GM21576 (cell line): ENCODE results near the gene NDUFAF2.
"Not testable (repeated sequence)": the region's sequence is repeated elsewhere in the genome, so short reads cannot be mapped to it uniquely, and the experiment has no call there.

Source experiments
- ATAC-seq: cut with Tn5 transposase; IDR thresholded peaks from one replicate; pipeline ENCODE4 v1.9.1; 2021; ENCODE audit warnings: mild to moderate bottlenecking, moderate library complexity; ENCODE audit not compliant: unreplicated experiment

The NDUFAF2 gene, protein sequence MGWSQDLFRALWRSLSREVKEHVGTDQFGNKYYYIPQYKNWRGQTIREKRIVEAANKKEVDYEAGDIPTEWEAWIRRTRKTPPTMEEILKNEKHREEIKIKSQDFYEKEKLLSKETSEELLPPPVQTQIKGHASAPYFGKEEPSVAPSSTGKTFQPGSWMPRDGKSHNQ

DNA sequence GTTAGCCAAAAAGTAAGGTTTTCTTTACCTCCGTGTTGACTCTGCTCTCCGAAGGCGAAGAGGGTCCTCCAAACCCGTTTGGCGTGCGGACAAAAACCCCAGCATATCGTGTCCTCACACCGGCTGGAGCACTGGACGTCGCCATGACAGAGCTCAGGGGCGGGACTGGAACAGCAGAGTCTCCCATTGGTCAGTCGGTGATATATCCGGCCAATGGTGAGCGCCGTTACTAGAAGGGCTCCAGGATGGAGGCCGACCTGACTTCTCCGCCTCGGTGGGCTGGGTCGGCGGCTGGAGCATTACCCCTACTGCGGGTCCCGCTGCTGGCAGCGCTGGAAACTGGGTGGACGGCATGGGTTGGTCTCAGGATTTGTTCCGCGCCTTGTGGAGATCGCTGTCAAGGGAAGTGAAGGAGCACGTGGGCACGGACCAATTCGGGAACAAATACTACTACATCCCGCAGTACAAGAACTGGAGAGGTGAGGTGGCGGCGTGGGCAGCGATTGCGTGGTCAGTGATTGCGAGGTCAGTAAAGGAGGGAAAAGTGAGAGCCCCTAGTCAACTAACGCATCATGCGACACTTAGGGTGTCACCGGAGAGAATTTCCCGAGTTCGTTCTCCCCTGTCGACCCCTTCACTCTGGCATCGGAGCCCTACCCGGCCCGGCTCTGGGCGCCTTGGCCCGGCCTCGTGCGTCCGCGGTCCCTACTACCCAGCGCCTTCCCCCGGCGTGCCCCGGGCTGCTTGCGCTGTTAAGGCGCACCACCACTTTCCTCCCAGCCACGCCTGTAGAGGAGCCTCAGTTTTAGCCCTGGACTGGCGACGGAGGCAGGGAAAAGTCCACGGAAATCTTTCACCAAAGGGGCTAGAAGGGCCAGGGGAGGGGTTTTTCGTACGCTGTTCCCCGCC, at the start of gene NDUFAF2, which contains the start of gene ERCC8:
Gene NDUFAF2, plus strand, starts transcription at position 302 of the 909 bp plus-strand sequence. Its CDS starts 51 bp downstream, at position 353.
Gene ERCC8, minus strand, starts transcription at position 167 of the 909 bp plus-strand sequence. Its CDS starts 62 bp downstream, at position 105.
- ATAC-seq, result peak; percentile 99

DNA sequence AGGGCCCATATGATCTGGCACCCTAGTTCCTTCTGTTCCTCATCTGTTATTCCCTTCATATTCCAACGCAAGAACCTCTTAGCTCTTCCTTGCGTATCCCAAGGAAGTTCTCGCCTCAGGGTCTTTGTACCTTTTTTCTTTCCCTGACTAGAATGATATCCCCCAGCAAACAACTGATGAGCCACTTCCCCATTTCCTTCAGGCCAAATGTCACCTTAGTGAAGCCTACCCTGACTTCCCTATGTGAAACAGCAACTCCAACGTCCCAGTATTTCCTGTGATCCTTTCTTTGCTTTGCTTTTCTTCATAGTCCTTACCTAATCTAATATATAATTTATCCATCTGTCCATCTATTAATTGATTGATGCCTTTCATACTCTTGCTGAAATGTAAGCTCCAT, 48.0 kb upstream of the NDUFAF2 start:
- no peak for ATAC-seq

DNA sequence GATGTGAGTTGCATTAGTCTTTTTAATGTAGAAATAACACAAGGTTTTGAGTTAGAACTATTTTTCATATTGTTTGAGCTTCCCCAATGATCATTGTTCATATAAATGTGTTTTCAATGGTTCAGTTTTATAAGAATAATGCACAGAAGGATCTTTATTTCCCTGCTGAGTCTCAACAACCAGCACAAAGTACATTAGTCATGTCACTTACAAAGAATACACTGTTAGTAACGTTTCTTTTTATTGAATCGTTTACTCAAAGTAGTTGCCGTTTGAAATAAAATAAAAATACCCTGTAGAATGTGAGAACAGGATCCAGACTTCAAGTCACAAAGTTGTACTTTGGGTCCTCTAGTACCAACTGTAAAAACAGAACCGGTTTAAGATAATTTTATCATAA, 41.6 kb upstream of the NDUFAF2 start:
- ATAC-seq, result no peak

DNA sequence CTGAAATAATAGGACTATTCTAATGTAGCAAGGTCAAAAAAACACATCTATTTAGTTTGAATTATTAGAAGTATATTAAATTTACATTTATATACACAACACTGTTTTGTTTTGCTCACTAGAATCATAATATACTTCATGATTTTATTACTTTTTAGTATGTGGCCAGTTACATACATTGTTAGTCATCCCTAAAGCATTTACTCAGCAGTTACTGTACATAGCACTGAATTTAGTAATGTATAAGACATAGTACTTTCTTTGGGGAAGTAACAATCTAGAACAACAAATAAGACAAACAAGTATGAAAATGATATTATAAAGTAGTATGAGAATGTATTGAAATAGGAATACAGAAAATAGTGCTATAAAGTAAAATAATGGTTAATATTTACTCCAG, 28.4 kb upstream of the NDUFAF2 start:
- no peak for ATAC-seq

DNA sequence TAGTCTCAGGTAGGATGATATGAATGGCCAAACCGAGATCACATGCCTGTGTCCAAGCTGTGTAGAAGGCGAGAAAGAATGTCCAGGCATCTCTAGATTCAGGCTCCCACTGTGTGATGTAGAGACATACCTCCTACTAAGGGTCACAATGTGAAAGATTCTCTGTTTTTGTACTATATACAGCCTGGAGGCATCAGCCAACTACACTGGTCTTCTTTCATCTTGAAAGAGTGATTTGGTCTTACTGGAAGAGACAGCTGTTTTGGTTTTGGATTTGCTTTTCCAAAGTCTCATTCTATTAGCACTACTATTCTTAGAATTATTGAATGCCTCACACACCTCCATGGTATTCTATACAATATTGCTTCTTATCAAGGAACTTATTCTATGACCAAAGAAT, 26.5 kb upstream of the NDUFAF2 start:
- ATAC-seq, result no peak

DNA sequence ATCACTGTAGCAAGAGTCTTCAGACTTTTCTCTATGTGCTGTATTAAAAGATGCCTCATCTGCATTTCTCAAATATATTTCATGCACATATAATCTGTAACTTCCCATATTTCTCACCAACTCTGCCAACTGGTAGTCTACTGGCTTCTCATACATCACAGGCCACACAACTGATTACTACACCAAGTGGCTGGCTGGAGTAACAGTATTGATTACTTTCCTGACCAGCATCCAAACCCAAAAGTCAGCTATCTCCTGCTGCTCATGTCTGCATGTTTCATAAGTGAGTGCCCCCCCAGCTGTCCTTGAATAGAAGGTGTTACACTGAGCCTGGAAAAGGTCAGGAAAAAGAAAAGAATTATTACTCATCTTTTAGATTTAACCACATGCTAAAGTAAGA, 17.6 kb upstream of the NDUFAF2 start:
- ATAC-seq, result no peak

DNA sequence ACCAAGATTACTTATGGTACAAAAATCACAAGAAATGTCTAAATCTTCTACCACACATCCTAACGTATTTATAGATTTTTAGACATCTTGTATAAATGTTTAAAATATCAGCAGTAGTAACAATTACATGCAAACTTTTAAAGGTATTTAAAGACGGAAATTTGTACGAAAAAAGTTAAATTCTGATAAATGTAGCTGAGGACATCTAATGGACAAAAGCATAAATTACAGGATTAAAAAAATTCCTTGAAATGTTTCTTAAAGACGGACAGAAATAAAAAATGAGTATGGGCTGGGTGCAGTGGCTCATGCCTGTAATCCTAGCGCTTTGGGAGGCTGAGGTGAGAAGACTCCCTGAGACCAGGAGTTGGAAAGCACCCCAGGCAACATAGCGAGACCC, 16.0 kb upstream of the NDUFAF2 start:
- ATAC-seq, result no peak

DNA sequence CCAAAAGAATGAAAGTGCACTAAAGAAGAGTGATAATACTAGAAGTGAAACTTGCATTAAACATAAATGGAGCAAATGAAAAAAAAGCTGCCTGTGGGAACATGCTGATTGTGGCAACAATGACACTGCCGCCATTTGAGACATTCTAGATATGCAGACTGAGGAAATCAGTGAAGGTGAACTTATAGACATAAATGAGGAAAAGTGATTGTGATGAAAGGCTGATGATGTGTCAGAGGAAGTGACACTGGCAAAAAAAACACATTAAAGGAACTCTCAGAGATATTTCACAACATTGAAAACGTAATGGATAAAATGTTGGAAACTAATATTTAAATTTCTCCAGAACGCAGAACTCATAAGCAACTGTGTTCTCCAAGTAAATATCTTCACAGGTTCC, 1.4 kb upstream of the NDUFAF2 start:
- no peak for ATAC-seq

DNA sequence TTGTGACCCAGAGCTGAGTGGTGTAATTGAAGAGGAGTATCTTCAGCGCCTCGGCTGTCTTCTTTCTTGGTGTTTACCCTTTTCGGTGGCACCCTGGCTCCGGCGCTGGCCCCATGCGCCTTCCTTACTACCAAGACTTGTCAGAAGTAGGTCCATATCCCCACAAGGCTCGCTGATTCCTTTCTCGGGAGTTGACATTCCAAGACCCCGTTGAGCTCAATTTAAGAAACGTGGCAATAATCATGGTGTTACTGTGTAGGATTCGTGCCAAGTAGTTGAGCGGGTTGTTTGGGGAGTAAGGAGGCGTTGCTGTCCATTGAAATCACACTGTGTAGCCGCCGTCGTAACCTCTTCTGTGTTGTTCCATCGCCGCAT, 795 bp downstream of the NDUFAF2 start:
- peak; percentile 32 for ATAC-seq

DNA sequence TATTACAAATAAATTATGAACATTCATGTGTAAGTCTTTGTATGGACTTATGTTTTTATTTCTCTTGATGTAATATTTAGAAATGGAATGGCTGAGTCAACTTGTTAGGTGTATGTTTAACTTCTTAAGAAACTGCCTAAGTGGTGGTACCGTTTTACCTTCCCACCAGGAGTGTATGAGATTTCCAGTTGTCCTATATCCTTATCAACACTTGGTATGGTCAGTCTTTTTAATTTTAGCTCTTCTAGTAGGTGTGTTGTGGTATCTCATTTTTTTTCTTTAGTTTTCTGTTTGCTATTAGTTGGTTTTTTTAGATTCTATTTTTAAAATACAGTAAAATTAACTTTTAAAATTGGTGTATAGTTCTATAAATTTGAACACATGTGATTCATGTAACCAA, 3.7 kb downstream of the NDUFAF2 start:
- no peak for ATAC-seq

DNA sequence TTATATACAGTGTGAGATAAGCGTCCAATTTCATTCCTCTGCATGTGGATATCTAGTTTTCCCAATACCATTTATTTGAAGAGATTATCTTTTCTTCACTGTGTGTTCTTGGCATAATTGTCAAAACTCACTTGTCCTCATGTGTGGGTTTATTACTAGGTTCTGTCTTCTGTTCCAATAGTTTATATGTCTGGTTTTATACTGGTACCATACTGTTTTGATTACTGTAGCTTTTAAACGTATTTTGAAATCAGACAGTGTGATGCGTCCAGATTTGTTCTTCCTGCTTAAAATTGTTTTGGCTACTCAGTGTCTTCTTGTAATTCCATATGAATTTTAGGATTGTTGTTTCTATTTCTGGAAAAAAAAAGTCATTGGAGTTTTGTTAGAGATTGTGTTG, 10.2 kb downstream of the NDUFAF2 start:
- no peak for ATAC-seq

DNA sequence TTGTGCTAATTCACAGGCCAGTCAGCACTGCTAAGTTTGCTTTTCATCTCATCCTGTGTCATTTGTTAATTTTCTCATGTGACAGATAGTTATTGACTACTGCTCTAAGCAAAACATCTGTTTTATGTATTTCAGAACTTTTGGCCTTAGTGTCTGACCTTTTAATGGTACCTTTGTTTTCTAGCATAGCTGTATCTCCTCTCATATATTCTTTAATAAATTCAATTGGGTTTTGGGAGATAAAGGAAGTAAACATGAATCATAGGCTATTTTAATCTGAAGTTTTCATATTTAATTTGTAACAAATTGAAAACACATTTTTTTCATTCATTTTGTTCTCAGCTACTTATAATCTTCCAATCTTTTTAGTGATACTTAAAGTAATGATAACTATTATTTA, 13.1 kb downstream of the NDUFAF2 start:
- ATAC-seq, result no peak

DNA sequence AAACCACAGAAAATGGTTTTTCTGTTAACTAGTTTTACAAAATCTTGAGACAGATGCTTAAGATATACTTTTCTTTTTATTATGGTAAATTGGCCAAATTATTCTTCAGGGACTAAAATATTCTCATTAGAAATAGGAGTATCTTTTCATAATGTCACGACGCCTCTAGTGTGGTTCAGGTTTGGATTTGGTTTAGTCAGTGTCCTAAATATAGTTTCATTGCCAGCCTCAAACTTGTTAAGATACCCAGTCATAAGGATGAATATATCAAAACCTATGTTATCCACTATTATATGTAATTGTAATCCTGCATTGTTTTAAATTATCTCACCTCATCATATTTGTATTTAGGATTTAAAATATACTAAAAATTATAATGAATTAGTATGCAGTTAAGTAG, 13.7 kb downstream of the NDUFAF2 start:
- ATAC-seq, result no peak

DNA sequence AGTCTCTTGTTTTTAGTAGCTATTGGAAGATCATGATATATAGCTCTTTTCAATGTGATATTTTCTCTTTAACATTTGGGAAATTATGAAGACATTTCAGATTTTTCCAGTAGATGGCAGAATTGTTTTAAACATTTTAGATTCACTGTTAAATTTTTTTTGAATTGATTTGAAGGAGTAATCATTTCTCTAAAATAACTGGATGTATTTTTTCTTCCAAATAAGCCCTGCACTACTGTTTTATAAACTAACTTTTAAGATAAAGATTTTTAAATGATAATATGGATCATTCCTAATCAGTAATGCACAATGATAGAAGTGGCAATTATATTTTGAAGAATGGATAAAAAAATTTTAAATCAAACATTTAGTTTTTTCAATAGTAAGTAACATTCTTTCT, 14.2 kb downstream of the NDUFAF2 start:
- no peak for ATAC-seq

DNA sequence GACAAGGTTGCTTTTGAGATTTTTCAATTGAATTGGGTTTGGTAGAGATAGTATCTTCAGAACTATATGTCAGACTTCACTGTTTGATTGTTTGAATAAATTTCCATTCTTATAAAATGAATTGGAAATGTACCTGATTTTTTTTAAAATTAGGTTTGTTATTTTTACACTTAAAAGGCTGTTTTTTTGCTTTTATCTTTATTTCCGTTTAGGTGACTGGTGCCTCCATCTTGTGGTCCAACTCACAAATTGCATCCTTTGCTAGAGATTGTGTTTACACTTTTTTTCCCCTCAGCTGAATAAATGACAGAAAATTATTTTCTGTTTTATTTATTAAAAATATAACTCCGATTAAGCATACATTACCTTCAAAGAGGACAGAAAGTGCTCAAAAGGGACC, 15.6 kb downstream of the NDUFAF2 start:
- ATAC-seq, result no peak

DNA sequence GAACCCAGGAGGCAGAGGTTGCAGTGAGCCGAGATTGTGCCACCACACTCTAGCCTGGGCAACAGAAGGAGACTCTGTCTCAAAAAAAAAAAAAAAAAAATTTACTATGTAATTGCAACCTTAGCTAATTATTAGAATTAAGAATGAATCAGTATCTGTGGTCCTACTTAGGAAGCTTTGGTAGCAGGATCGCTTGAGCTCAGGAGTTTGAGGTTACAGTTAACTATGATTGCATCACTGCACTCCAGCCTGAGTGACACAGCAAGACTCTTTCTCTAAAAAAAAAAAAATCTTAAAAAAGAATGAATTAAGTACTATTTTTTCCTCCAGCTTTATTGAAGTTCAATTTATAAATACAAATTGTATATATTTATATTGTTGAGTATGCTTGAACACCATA, 16.7 kb downstream of the NDUFAF2 start:
- no peak for ATAC-seq

DNA sequence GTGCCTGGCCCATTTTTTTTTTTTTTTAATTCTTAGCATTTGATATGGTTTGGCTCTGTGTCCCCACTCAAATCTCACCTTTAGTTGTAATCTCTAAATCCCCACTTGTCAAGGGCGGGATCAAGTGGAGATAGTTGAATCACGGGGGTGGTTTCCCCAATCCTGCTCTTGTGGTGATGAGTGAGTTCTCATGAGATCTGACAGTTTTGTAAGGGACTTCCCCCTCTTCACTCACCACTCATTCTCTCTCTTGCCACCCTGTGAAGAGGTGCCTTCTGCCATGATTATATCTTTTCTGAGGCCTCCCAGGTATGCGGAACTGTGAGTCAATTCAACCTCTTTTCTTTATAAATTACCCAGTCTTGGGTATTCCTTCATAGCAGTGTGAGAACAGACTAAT, 27.2 kb downstream of the NDUFAF2 start:
- no peak for ATAC-seq

DNA sequence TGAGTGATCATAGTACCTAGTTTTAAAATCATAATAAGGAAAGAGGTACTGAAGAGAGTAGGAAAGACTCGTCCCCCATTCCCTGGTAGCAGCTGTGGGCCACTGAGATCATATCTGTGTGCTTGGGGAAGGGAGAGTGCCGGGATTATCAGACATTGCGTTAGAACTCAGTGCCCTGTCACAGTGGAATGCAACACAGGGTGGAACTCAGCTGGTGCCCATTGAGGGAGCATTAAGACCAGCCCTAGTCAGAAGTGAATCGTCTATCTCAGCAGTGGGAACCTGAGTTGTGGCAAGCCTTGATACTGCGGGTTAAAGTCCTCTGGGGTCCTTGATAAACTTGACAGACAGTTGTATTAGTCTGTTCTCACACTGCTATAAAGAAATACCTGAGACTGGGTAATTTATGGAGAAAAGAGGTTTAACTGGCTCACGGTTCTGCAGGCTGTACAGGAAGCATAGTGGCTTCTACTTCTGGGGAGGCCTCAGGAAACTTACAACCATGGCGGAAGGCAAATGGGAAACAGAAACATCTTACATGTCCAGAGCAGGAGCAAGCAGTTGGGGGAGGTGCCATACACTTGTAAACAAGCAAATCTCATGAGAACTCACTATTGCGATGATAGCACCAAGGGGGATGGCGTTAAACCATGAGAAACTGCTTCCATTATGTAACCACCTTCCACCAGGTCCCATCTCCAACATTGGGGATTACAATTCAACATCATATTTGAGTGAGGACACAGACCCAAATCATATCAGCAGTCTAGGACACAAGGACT, 33.1 kb downstream of the NDUFAF2 start:
- ATAC-seq, result no peak

DNA sequence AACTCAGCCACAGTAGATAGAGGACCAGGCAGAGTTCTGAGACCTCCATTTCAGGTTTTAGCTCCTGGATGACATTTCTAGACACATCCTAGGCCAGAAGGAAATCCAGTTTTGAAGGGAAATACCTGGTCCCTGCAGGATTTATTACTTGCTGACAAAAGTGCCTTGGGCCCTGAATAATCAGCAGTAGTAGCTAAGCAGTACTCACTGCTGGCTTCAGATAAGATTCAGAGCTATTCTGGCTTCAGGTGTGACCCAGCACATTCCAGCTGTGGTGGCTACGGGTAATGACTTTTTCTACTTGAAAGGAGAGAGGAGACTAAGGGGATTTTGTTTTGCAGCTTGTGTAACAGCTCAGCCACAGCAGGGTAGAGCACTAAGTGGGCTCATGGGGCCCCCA, 34.0 kb downstream of the NDUFAF2 start:
- ATAC-seq, result no peak

DNA sequence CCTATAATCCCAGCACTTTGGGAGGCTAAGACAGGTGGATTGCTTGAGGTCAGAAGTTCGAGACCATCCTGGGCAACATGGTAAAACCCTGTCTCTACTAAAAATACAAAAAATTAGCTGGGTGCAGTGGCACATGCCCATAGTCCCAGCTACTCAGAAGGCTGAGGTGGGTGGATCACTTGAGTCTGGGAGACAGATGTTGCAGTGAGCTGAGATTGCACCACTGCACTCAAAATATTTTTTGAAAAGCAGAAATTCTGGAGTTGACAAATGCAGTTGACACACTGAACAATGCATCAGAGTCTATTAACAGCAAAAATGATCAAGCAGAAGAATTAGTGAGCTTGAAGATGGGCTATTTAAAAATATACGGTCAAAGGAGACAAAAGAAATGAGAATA, 35.5 kb downstream of the NDUFAF2 start:
- no peak for ATAC-seq

DNA sequence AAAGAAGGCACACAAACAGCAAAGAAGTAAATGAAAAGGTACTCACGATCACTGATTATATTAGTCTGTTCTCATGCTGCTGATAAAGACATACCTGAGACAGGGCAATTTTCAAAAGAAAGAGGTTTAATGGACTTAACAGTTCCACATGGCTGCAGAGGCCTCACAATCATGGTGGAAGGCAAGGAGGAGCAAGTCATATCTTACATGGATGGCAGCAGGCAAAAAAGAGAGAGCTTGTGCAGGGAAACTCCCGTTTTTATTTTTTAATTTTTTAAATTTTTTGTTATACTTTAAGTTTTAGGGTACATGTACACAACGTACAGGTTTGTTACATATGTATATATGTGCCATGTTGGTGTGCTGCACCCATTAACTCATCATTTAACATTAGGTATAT, 37.1 kb downstream of the NDUFAF2 start:
- not testable (repeated sequence) for ATAC-seq

DNA sequence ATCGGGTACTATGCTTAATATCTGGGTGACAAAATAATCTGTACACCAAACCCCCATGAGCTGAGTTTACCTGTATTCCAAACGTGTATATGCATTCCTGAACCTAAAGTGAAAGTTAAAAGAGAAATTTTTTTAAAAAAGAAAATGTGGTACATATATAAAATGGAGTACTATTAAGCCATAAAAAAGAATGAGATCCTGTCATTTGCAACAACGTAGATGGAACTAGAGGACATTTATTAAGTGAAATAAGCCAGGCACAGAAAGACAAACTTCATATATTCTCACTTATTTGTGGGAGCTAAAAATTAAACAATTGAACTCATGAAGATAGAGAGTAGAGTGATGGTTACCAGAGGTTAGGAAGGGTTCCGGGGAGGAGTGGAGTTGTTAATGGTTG, 44.8 kb downstream of the NDUFAF2 start:
- no peak for ATAC-seq
